ENCODE data around the gene PCDHGA5. TPM values are rescaled to one million over a fixed set of nuclear protein-coding genes. Genes with fewer than 3 reads are reported as not detected.
"Not testable (repeated sequence)": the region's sequence is repeated elsewhere in the genome, so short reads cannot be mapped to it uniquely, and the experiment has no call there.

The PCDHGA5 gene
- total RNA-seq, 1 experiment from 2014 or later = 1.3 TPM

GRCh38 chr5:141375444-141376155 lies 11.6 kb downstream of the PCDHGA5 start:
- not testable (repeated sequence) for H3K27me3 Mint-ChIP-seq (ENCODE audit: low read depth); H3K4me1 Mint-ChIP-seq; H3K4ac ChIP-seq (ENCODE audit: low read depth, low read length); H3K27me3 ChIP-seq (ENCODE audit: insufficient read depth, low read length); H4K5ac ChIP-seq (ENCODE audit: insufficient read length, low read depth, low read length); H2BK12ac ChIP-seq (ENCODE audit: insufficient read length, low read depth, low read length); H4K8ac ChIP-seq (replicated peaks; ENCODE audit: insufficient read length, low read depth, low read length); H4K20me1 ChIP-seq (ENCODE audit: control insufficient read depth, insufficient read depth, insufficient read length); H3K23me2 ChIP-seq (ENCODE audit: insufficient read length, low read depth, low read length, poor library complexity, severe bottlenecking); H3K4me3 Mint-ChIP-seq; H3K27ac ChIP-seq (ENCODE audit: insufficient read length, low read depth, low read length); H3T11ph ChIP-seq (ENCODE audit: low read length); H3K14ac ChIP-seq (ENCODE audit: insufficient read depth, low read length); H2BK15ac ChIP-seq (ENCODE audit: low read depth, low read length); H2BK120ac ChIP-seq (ENCODE audit: low read depth, low read length, poor library complexity, severe bottlenecking); H2BK20ac ChIP-seq (ENCODE audit: low read depth, low read length, poor library complexity, severe bottlenecking); H2BK5ac ChIP-seq (ENCODE audit: insufficient read length, low read length); H4K91ac ChIP-seq (ENCODE audit: insufficient read length, low read depth, low read length); H3K79me2 ChIP-seq (ENCODE audit: insufficient read depth, low read length); H3K18ac ChIP-seq (ENCODE audit: insufficient read length, low read depth, low read length); H3K4me2 ChIP-seq (ENCODE audit: insufficient read depth, insufficient read length, low read length); H3K4me1 ChIP-seq (ENCODE audit: insufficient read depth, low read length); H2AFZ ChIP-seq (ENCODE audit: low read length); H3K9ac ChIP-seq (ENCODE audit: extremely low read depth, insufficient read length, low read length); H3K56ac ChIP-seq (ENCODE audit: insufficient read length, low read depth, low read length); H3K27ac Mint-ChIP-seq; H2AK5ac ChIP-seq (ENCODE audit: insufficient read length, low read length); H3K79me1 ChIP-seq (ENCODE audit: insufficient read depth, low read depth, low read length, poor library complexity, severe bottlenecking); H3K23ac ChIP-seq (ENCODE audit: insufficient read length, low read depth, low read length)
- TF ChIP-seq CTCF (conservative IDR thresholded peaks at IDR 0.05) = peak; percentile 30; the same call in 1 of the 3 replicates
- Mint-ChIP-seq H3K9me3 (peaks cover 59 to 70% of the 10 kb centered on the region in 2 experiments), H3K36me3 (ENCODE audit: insufficient read depth in 1 of 3, low read depth in 3 of 3) (peaks cover 30 to 45% (median 43%) of the 10 kb centered on the region in 3 experiments)
- DNase-seq = peak; percentile 24
- peaks cover 30% of the 10 kb centered on the region for H3K9me3 ChIP-seq (ENCODE audit: control insufficient read depth, low read depth, low read length)
- WGBS (ENCODE audit: extremely low coverage, insufficient read length, low lambda C conversion rate) = no CpG with 5 or more reads among the region's 48 CpGs
